NB4 (cell line): Measurements from ENCODE around the gene ATP2A3.

Source experiments
- POLR2A ChIP-seq: IDR thresholded peaks from 2 replicates; pipeline ENCODE4 v1.6.1; 2011; ENCODE audit warnings: mild to moderate bottlenecking; ENCODE audit not compliant: insufficient read length; ENCODE audit errors: extremely low read depth
- TF ChIP-seq, protein P1 (sequence below): IDR thresholded peaks from one replicate; pipeline ENCODE4 v1.5.1; 2012; ENCODE audit warnings: low read depth, low read length

DNA sequence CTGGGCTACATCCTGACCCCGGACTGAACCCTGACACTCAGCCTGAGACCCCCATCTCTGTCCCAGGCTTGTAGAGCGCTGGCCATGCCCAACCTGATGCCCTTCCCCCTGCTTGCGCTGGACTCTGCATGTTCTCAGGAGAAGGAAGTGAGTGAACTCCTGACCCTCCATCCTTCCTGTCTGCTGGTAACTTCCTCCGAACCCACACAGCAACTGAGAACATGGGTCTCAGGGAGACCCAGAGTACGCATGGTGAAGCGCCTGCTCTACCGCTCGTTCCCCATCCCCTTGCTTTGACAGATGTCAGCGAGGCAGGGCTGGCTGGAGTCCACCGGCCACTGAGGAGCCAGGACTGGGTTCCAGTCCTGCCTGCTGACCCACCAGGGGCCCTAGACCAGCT is 77.5 kb downstream of the ATP2A3 start:
- TF ChIP-seq, protein P1, sequence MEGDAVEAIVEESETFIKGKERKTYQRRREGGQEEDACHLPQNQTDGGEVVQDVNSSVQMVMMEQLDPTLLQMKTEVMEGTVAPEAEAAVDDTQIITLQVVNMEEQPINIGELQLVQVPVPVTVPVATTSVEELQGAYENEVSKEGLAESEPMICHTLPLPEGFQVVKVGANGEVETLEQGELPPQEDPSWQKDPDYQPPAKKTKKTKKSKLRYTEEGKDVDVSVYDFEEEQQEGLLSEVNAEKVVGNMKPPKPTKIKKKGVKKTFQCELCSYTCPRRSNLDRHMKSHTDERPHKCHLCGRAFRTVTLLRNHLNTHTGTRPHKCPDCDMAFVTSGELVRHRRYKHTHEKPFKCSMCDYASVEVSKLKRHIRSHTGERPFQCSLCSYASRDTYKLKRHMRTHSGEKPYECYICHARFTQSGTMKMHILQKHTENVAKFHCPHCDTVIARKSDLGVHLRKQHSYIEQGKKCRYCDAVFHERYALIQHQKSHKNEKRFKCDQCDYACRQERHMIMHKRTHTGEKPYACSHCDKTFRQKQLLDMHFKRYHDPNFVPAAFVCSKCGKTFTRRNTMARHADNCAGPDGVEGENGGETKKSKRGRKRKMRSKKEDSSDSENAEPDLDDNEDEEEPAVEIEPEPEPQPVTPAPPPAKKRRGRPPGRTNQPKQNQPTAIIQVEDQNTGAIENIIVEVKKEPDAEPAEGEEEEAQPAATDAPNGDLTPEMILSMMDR, result no peak
- no peak for TF ChIP-seq POLR2A
